GM12874 (cell line): Measurements from ENCODE around the gene SNAP47.

Experiments used
- CTCF ChIP-seq: IDR thresholded peaks from 2 replicates; pipeline ENCODE4 v1.5.1; 2011; ENCODE audit warnings: low read depth, mild to moderate bottlenecking, control low read depth, low read length, moderate library complexity; ENCODE audit not compliant: insufficient read depth

SNAP47 gene

DNA sequence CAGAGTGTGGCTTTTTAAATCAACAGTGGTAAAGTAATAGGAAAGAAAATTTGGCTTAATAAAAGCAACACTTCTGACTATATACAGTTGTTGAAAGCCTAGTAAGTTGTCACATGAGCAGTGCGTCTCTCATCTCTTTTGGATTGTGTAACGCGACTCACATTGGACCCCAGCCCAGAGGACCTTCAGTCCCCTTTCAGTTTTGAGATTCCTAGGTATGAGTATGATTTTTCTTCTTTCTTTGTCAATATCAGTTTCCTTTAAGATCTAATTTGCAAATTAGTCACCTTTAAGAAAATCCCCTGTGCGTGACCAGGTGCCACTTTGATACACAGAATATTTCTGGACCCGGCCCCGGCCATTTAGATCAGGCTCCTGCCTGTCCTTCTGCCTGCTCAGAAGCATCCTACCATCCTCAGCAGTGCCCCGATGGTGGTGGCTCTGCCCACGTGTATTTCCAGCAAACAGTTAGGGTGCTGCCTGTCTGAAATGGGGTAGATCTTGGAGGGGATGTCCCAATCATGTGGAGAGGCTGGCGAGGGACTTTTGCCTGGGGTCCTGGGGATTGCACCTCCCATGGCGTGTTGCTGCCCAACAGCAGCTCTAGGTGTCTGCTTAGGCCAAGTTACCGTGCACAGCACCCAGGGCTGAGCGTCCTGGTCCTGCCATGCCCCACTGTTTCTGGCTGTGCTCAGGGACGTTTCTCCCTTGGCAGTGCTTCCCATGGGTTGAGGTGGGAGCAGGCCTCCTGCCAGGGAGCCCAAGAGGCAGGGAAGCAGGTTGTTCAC lies 21.1 kb downstream of the SNAP47 start:
- TF ChIP-seq CTCF: no peak

DNA sequence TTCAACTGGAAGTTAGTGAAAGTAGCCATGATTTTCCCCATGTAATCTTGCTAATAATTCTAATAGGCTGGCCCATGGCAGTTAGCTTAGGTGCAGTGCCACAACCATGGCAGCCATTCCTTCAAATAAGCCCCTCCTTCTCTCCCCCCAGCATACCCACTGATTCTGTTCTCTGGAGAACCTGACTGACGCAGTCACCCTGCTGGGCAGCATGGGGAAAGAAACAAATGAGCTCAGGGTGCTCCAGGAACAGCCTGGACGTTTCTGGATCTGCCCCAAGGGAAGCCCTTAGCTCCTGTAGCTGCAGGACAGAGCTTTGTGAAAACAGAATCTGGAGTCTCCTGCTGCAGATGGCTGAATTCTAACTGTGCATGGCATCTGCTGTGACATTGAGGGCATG lies 22.5 kb downstream of the SNAP47 start:
- TF ChIP-seq CTCF: no peak

GRCh38 chr1:227758366-227758765 lies 23.1 kb downstream of the SNAP47 start:
- TF ChIP-seq CTCF: no peak

DNA sequence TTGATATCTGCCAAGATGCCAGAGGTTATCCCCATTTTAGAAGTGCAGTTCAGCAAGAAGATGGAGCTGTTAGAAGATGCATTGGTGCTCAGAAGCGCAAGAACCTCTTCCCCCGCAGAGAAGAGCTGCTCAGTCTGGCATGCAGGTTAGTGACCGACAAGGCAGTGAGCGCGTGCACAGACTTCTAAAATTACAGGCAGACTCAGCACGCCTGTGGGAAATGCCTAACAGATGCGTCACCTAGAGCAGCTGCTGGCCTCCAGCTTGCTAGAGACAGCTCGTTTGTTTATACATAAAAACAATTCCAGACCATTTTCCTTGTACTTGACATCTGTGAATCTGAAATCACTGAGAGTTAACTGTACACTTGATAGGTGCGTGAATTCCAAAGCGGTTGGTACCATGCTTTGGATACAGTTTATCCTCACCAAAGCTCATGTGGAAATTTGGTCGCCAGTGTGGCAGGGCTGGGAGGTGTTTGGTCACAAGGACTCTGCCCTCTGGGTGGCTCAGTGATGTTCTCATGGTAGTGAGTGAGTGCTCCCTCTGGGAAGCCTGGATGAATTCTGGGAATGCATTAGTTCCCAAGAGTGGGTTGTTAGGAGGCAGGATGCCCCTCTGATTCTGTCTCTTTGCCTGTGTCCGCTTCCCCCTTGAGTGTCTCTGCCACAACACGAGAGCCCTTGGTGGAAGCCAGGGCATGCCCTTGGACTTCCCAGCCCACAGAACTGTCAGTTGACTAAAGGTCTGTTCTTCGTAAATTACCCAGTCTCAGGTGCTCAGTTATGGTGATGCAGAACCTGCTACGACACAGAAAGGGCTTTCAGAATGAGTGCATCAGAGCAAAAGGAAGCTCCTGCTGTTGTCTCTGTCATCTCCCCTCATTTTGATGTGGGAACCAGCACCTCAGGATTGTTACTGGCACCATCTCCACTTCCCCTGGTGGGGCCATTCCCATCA lies 24.4 kb downstream of the SNAP47 start:
- TF ChIP-seq CTCF: no peak

GRCh38 chr1:227760377-227760776 lies 25.1 kb downstream of the SNAP47 start:
- no peak for TF ChIP-seq CTCF

DNA sequence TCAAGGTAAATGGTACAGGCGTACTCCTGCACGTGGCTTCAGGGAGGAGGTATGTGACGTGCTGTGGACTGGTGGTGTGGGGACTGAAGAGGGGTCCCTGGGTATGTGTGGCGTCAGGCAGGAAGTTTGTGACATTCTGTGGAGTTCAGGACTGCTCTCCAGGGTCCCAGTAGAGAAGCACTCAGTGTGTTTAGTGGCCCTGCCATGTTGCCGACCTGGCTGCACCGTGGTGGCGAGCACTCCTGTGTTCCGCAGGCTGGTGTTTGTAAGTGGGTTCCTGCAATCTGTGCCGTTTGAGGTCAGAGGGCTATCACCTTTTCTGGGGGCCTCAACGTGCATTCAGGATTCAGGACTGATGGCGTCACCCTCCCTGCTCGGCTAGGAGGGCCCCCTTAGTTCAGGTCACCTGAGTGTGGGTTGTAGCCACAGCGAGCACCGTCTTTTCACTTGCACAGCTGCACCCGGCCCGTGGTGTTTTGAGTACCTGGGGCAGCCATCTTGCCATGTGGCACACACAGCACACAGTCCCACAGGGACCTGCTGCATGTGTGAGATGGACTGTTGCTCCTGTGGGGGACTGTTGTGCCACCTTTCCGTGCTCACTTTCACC lies 26.5 kb downstream of the SNAP47 start:
- TF ChIP-seq CTCF: no peak
